DMS153 treated with DMSO at 0.1 percent for 48 hours (cell line): ENCODE measurements around the gene KCNB1.
"Not testable (repeated sequence)": the region's sequence is repeated elsewhere in the genome, so short reads cannot be mapped to it uniquely, and the experiment has no call there.

ENCODE experiments used
- DNase-seq: peaks from one replicate; lab custom pipeline; 2025; ENCODE audit not compliant: unreplicated experiment; lab: John Stamatoyannopoulos, UW

KCNB1 gene

GRCh38 chr20:49411221-49411925, 71.1 kb downstream of the KCNB1 start:
- DNase-seq = no peak

- DNase-seq = not testable (repeated sequence)
Measured at GRCh38 chr20:49409975-49410621, 72.4 kb downstream of the KCNB1 start.

- no peak for DNase-seq
Measured at GRCh38 chr20:49409302-49409974, 73.0 kb downstream of the KCNB1 start.

GRCh38 chr20:49408509-49409104, 73.9 kb downstream of the KCNB1 start:
- DNase-seq = no peak

GRCh38 chr20:49406666-49407065, 75.8 kb downstream of the KCNB1 start:
- no peak for DNase-seq

GRCh38 chr20:49405696-49406095, 76.8 kb downstream of the KCNB1 start:
- DNase-seq = no peak

- no peak for DNase-seq
Measured at GRCh38 chr20:49405062-49405683, 77.3 kb downstream of the KCNB1 start.

- DNase-seq = no peak
Measured at GRCh38 chr20:49404461-49404860, 78.0 kb downstream of the KCNB1 start.

GRCh38 chr20:49403911-49404310, 78.6 kb downstream of the KCNB1 start:
- DNase-seq = no peak

GRCh38 chr20:49403012-49403411, 79.5 kb downstream of the KCNB1 start:
- no peak for DNase-seq

GRCh38 chr20:49400904-49401303, 81.6 kb downstream of the KCNB1 start:
- no peak for DNase-seq

GRCh38 chr20:49400410-49400809, 82.1 kb downstream of the KCNB1 start:
- no peak for DNase-seq

- DNase-seq = no peak
Measured at GRCh38 chr20:49399329-49399728, 83.1 kb downstream of the KCNB1 start.

GRCh38 chr20:49398401-49399144, 83.9 kb downstream of the KCNB1 start:
- DNase-seq = no peak

- DNase-seq = no peak
Measured at GRCh38 chr20:49397525-49397924, 84.9 kb downstream of the KCNB1 start.

GRCh38 chr20:49396230-49396629, 86.2 kb downstream of the KCNB1 start:
- DNase-seq = no peak

- no peak for DNase-seq
Measured at GRCh38 chr20:49395659-49396058, 86.8 kb downstream of the KCNB1 start.

- no peak for DNase-seq
Measured at GRCh38 chr20:49395183-49395582, 87.3 kb downstream of the KCNB1 start.

- no peak for DNase-seq
Measured at GRCh38 chr20:49394757-49395156, 87.7 kb downstream of the KCNB1 start.

- no peak for DNase-seq
Measured at GRCh38 chr20:49394264-49394663, 88.2 kb downstream of the KCNB1 start.

GRCh38 chr20:49393803-49394202, 88.7 kb downstream of the KCNB1 start:
- no peak for DNase-seq
